Epithelial cell of proximal tubule (primary cell): ENCODE measurements around the gene PCDH15. TPM values are rescaled to one million over a fixed set of nuclear protein-coding genes. Genes with fewer than 3 reads are reported as not detected.
"Not testable (repeated sequence)": the region's sequence is repeated elsewhere in the genome, so short reads cannot be mapped to it uniquely, and the experiment has no call there.

Source experiments
- DNase-seq: peaks from one replicate; pipeline ENCODE4 v3.0.0-alpha.2; 2011; ENCODE audit warnings: low read depth
- H3K4me3 ChIP-seq: 2 replicates; pipeline ENCODE4 v1.5.1; 2011; ENCODE audit warnings: low read depth, mild to moderate bottlenecking, low read length
- total RNA-seq: library from RNA; depleted of rRNA; stranded (reverse); fragments of >200 nt; gene quantifications from 2 replicates; pipeline ENCODE4 v1.2.3, GENCODE V29; 2015
- TF ChIP-seq, protein P1 (sequence below): conservative IDR thresholded peaks from 2 replicates; pipeline ENCODE4 v1.5.1; 2012; ENCODE audit warnings: low read depth, mild to moderate bottlenecking, low read length

Gene PCDH15
- total RNA-seq, 1 donor from 2014 or later = not detected

DNA sequence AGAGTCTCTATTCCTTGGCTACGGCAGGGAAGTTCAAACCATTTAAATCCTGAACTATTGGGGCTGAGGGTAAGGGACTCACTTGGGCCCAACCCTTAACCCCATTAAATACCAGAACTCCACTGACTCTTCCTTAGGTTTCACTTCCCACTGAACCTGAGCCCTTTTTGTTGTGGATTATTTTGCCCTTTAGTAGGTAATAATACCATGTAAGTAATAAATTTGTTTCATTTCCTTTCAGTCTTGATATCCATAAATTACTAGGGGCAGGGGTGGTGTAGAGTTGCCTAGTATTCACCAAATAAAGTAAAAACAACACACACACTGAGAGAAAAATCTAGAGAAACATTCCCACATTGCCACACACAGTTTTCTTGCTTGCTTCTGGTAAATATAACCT lies 352.0 kb downstream of the PCDH15 start:
- TF ChIP-seq, protein P1, sequence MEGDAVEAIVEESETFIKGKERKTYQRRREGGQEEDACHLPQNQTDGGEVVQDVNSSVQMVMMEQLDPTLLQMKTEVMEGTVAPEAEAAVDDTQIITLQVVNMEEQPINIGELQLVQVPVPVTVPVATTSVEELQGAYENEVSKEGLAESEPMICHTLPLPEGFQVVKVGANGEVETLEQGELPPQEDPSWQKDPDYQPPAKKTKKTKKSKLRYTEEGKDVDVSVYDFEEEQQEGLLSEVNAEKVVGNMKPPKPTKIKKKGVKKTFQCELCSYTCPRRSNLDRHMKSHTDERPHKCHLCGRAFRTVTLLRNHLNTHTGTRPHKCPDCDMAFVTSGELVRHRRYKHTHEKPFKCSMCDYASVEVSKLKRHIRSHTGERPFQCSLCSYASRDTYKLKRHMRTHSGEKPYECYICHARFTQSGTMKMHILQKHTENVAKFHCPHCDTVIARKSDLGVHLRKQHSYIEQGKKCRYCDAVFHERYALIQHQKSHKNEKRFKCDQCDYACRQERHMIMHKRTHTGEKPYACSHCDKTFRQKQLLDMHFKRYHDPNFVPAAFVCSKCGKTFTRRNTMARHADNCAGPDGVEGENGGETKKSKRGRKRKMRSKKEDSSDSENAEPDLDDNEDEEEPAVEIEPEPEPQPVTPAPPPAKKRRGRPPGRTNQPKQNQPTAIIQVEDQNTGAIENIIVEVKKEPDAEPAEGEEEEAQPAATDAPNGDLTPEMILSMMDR = no peak
- no peak overlapping the region for H3K4me3 ChIP-seq
- no peak for DNase-seq

DNA sequence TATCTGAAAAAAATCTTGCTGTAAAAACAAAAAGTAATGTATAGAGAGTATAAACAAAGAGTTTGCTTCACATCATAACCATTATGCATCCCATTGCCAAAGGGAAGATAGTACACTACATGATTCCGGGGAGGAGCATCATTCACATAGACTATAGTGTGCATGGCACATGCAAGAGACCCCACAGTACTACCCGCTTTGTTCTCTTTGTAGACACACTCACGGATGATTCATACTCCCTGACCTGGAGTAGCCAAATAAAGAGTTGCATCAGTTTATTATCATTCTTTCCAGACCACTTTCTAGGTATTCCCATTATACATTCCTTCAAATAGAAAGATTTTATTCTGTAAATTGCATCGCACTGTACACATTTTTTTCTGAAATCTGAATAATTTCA lies 356.9 kb downstream of the PCDH15 start:
- no peak for DNase-seq
- H3K4me3 ChIP-seq = no peak overlapping the region
- TF ChIP-seq, protein P1 = no peak

DNA sequence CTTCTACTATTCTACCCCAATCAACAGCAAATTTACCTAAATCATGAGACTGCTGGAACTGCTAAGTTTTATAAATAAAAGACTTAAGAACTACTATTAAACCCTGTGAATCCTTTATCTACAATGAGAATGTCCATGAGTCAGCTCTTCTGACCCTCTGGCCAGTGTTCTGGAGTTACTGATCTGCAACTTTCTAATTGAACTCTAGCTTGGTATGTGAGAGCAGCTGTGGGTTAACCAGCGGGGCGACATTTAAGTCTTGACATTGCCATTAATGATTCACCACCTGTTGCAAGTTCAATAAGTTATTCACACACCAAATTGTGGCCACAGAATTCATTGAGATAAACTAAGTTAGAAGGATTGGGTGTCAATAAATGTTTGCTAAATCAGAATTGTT lies 359.8 kb downstream of the PCDH15 start:
- no peak overlapping the region for H3K4me3 ChIP-seq
- TF ChIP-seq, protein P1 = no peak
- DNase-seq = peak; percentile 97

DNA sequence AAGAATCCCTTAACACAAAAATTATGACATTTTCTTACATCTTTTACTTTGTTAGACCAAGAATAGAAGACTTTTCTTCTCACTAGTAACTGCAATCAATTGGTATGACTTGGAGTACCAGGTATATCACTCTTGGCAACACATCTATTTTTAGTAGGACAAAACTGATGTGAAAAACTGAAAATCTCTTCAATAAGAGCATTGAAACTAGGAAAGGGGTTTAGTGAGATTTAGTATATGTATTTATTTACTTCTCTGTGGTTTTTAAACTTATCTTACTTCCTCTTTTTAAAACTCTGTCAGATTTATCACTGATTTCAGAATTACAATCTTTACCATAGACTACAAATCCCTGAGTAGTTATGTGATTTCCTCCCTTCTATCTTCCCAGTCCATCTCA lies 366.2 kb downstream of the PCDH15 start:
- TF ChIP-seq, protein P1 = no peak
- no peak for DNase-seq
- no peak overlapping the region for H3K4me3 ChIP-seq

DNA sequence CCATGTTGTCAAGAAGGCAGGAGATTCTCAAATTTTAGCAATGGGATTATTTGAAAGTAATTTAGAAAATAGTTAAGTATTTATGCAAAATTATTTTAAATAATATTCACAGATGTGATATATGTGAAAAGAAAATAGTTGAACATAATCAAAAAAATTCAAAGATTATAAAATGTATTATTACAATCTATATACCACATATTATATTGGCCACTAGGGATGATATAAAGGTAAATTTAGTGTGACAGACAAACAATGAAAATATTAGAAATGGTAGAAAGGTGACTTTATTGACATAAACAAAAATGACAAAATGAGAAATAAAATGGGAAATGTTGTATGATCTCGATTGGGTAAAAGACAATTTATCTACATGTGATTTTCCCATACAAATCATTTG lies 385.5 kb downstream of the PCDH15 start:
- TF ChIP-seq, protein P1 = no peak
- no peak for DNase-seq
- no peak overlapping the region for H3K4me3 ChIP-seq

DNA sequence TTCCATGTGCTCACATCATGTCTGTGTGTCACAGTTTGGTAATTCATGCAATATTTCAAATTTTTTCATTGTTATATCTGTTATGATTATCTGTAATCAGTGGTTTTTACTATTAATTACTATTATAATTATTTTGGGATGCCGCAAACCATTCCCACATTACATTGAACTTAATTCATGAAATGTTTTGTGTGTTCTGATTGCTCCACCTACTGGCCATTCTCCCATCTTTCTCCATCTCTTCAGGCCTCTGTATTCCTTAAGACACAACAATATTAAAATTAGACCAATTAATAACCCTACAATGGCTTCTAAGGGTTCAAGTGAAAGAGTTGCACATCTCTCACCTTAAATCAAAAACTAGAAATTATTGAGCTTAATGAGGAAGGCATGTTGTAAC lies 398.5 kb downstream of the PCDH15 start:
- no peak for DNase-seq

DNA sequence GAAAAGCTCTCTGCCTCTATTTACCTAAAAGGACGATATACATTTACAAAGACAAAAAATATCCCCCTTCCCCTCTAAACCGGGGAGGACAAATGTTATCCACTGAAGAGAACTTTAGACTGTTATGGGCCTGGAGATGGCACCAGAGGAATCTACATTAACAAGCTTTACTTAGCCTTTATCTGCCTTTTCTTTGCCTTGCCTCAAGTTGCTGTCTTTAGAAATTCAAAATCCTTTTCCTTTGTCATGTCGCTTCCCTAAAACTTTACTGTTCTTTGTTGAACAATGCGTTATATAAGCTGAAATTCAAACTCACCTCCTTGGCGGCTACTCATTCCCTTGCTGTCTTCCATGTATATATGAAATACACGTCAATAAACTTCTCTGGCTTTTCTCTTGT lies 405.0 kb downstream of the PCDH15 start:
- TF ChIP-seq, protein P1 = no peak
- no peak overlapping the region for H3K4me3 ChIP-seq
- no peak for DNase-seq

More for the DNA sequence above, 398.5 kb downstream of the PCDH15 start:
- no peak overlapping the region for H3K4me3 ChIP-seq
- TF ChIP-seq, protein P1 = peak; percentile 74

DNA sequence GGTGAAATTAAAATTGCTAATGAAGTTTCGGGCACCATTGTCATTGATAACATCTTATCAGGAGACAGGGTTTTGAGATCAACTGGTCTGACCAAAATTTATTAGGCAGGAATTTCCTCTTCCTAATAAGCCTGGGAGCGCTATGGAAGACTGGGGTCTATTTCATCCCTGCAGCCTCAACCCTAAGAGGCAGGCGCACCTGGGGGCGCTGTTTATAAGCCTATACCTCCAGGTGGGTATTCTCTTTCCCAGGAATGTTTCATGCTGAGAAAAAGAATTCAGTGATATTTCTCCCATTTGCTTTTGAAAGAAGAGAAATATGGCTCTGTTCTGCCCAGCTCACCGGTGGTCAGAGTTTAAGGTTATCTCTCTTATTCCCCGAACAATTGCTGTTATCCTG lies 406.4 kb downstream of the PCDH15 start:
- not testable (repeated sequence) for H3K4me3 ChIP-seq, DNase-seq
